Measurements from ENCODE around the gene F5.
A peak's percentile ranks its signal among the peaks of the same experiment; 100 is the strongest.
"Not testable (repeated sequence)": the region's sequence is repeated elsewhere in the genome, so short reads cannot be mapped to it uniquely, and the experiment has no call there.

The F5 gene

GRCh38 chr1:169515641-169516040 lies 70.6 kb downstream of the F5 start:
- H3K4me3 ChIP-seq, result no peak overlapping the region
- H3K27ac ChIP-seq, result no peak overlapping the region

GRCh38 chr1:169514566-169515270 lies 71.6 kb downstream of the F5 start:
- H3K4me3 ChIP-seq, result no peak overlapping the region
- H3K27ac ChIP-seq, result peak overlapping the region in 1 of 21 experiments; percentile 16

- Histone ChIP-seq H3K4me3 (no peak overlapping the region), H3K27ac (peak overlapping the region in 1 of 21 experiments; percentile 30)
These were observed 73.1 kb downstream of the F5 start for GRCh38 chr1:169513208-169513607.

- Histone ChIP-seq H3K4me3 (no peak overlapping the region), H3K27ac (peak overlapping the region in 4 of 21 experiments; percentile 3 to 50 (median 26))
These were observed 74.8 kb downstream of the F5 start for GRCh38 chr1:169511316-169512005.

GRCh38 chr1:169510060-169510459 lies 76.2 kb downstream of the F5 start:
- no peak overlapping the region for H3K27ac ChIP-seq
- no peak overlapping the region for H3K4me3 ChIP-seq

- Histone ChIP-seq H3K27ac (no peak overlapping the region), H3K4me3 (no peak overlapping the region)
These were observed 76.9 kb downstream of the F5 start for GRCh38 chr1:169509354-169509753.

- H3K4me3 ChIP-seq, result no peak overlapping the region
These were observed 77.6 kb downstream of the F5 start for GRCh38 chr1:169508432-169509338.

GRCh38 chr1:169507413-169507812 lies 78.9 kb downstream of the F5 start:
- no peak overlapping the region for H3K27ac ChIP-seq
- no peak overlapping the region for H3K4me3 ChIP-seq

More at GRCh38 chr1:169508432-169509338, 77.6 kb downstream of the F5 start:
- no peak overlapping the region for H3K27ac ChIP-seq

GRCh38 chr1:169503601-169504000 lies 82.7 kb downstream of the F5 start:
- not testable (repeated sequence) for H3K4me3 ChIP-seq, H3K27ac ChIP-seq

GRCh38 chr1:169499807-169500206 lies 86.5 kb downstream of the F5 start:
- Histone ChIP-seq H3K4me3 (no peak overlapping the region), H3K27ac (no peak overlapping the region)

- Histone ChIP-seq H3K27ac (peak overlapping the region in 1 of 21 experiments; percentile 5), H3K4me3 (no peak overlapping the region)
These were observed 89.0 kb downstream of the F5 start for GRCh38 chr1:169497317-169497716.

- Histone ChIP-seq H3K4me3 (no peak overlapping the region), H3K27ac (no peak overlapping the region)
These were observed 90.4 kb downstream of the F5 start for GRCh38 chr1:169495916-169496315.

- H3K4me3 ChIP-seq, result no peak overlapping the region
- H3K27ac ChIP-seq, result peak overlapping the region in 1 of 21 experiments; percentile 16
These were observed 91.1 kb downstream of the F5 start for GRCh38 chr1:169495046-169495775.

GRCh38 chr1:169494343-169494742 lies 91.9 kb downstream of the F5 start:
- Histone ChIP-seq H3K27ac (no peak overlapping the region), H3K4me3 (no peak overlapping the region)

- Histone ChIP-seq H3K4me3 (no peak overlapping the region), H3K27ac (no peak overlapping the region)
These were observed 93.0 kb downstream of the F5 start for GRCh38 chr1:169493251-169493650.

- H3K27ac ChIP-seq, result no peak overlapping the region
These were observed 94.4 kb downstream of the F5 start for GRCh38 chr1:169491845-169492281.

GRCh38 chr1:169488157-169488556 lies 98.1 kb downstream of the F5 start:
- no peak overlapping the region for H3K4me3 ChIP-seq

More at GRCh38 chr1:169491845-169492281, 94.4 kb downstream of the F5 start:
- no peak overlapping the region for H3K4me3 ChIP-seq

GRCh38 chr1:169487561-169487960 lies 98.7 kb downstream of the F5 start:
- no peak overlapping the region for H3K4me3 ChIP-seq
- no peak overlapping the region for H3K27ac ChIP-seq

More at GRCh38 chr1:169488157-169488556, 98.1 kb downstream of the F5 start:
- H3K27ac ChIP-seq, result no peak overlapping the region

- Histone ChIP-seq H3K4me3 (no peak overlapping the region), H3K27ac (peak overlapping the region in 6 of 21 experiments; percentile 78 to 97 (median 93))
These were observed 99.1 kb downstream of the F5 start for GRCh38 chr1:169487133-169487532.
